ENCODE results near the gene SUCO. TPM values are rescaled to one million over a fixed set of nuclear protein-coding genes. Genes with fewer than 3 reads are reported as not detected.

Gene SUCO
- polyA plus RNA-seq, 1 of the 3 experiments (the other 2 are of a cell fraction) = 5.4 TPM

DNA sequence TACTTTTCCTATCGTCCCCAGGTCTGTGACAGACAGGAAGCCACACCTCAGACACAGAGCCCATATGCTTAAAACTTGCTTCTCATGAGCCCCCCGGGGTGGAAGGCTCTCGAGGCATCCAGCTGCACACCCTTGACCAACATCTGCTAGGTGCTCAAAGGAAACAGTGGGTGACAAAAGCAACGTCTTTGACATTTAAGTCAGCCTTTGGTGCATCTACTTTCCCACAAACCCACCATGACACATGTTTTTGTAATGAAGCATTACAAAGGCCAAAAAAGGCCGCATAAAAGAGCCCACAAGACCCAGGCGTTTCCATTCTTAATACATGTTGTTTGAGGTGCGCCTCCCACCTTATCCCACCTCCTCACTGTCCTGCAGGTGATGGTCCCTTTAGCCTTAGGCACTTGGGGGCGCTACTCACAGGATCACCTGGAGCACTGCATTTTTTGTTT is 114.2 kb downstream of the SUCO start:
- POLR2A ChIA-PET = no interaction called here
- H2AFZ ChIP-seq (ENCODE audit: low read depth) = no peak overlapping the region

DNA sequence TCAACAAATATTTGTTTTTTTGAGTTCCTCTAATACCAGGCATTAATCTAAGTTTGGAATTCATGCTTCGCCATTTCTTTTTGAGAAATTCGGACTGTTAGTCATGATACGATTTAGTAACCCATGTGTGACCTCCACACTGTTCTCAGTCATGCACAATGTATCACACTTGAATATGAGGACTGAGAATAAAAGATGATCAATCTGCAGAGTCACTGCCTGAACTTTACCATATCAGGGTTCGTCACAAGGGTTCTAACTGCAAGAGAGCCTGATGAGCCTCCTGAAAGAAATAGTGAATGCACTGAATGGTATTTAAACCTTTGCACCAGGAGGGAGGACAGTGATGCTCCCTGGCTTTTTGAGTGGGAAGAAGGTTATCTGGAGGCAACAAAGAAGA is 115.0 kb downstream of the SUCO start:
- Histone ChIP-seq H3K9me2 (no peaks in the 10 kb centered on the region), H3K4me1 (ENCODE audit: control insufficient read depth in 1 of 2, insufficient read depth in 2 of 2, low read depth in 1 of 2, low read length in 1 of 2) (peaks cover 4% of the 10 kb centered on the region in 2 experiments; a peak in 2 of 4 replicates), H3K9ac (no peak overlapping the region), H3K79me2 (ENCODE audit: insufficient read depth) (no peaks in the 10 kb centered on the region), H3K27ac (ENCODE audit: low read depth in 2 of 2, low read length in 1 of 2) (no peak overlapping the region), H3K4me3 (ENCODE audit: low read depth in 2 of 2, low read length in 1 of 2) (no peak overlapping the region), H3K36me3 (replicated peaks in 1 of 2; ENCODE audit: control insufficient read depth in 1 of 2, insufficient read depth in 2 of 2, low read length in 1 of 2) (no peaks in the 10 kb centered on the region), H3F3A (replicated peaks; ENCODE audit: insufficient read depth) (no peaks in the 10 kb centered on the region), H3K9me3 (no peaks in the 10 kb centered on the region), H2AFZ (ENCODE audit: low read depth) (no peak overlapping the region), H3K27me3 (ENCODE audit: insufficient read depth) (no peaks in the 10 kb centered on the region), H4K20me1 (ENCODE audit: insufficient read depth) (no peaks in the 10 kb centered on the region), H3K4me2 (no peak overlapping the region)
- POLR2A ChIA-PET = no interaction called here
- CTCF ChIA-PET = no interaction called here
- 86% methylated on average over 4 of the region's 4 CpGs for WGBS (ENCODE audit: low lambda C conversion rate)
- no peak for DNase-seq
- no peak for TF ChIP-seq SIN3A (IDR thresholded peaks at IDR 0.05; ENCODE audit: borderline replicate concordance, low read depth, low read length)
- no peak for TF ChIP-seq MXI1 (IDR thresholded peaks at IDR 0.05; ENCODE audit: low read depth, low read length)
- no peak for TF ChIP-seq FOSL2 (IDR thresholded peaks at IDR 0.05; ENCODE audit: borderline replicate concordance, low read depth)
- TF ChIP-seq, protein P1, sequence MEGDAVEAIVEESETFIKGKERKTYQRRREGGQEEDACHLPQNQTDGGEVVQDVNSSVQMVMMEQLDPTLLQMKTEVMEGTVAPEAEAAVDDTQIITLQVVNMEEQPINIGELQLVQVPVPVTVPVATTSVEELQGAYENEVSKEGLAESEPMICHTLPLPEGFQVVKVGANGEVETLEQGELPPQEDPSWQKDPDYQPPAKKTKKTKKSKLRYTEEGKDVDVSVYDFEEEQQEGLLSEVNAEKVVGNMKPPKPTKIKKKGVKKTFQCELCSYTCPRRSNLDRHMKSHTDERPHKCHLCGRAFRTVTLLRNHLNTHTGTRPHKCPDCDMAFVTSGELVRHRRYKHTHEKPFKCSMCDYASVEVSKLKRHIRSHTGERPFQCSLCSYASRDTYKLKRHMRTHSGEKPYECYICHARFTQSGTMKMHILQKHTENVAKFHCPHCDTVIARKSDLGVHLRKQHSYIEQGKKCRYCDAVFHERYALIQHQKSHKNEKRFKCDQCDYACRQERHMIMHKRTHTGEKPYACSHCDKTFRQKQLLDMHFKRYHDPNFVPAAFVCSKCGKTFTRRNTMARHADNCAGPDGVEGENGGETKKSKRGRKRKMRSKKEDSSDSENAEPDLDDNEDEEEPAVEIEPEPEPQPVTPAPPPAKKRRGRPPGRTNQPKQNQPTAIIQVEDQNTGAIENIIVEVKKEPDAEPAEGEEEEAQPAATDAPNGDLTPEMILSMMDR (IDR thresholded peaks at IDR 0.05) = no peak
- TF ChIP-seq MEF2A (IDR thresholded peaks at IDR 0.05; ENCODE audit: borderline replicate concordance, low read depth) = no peak
- no peak for TF ChIP-seq TEAD4 (IDR thresholded peaks at IDR 0.05; ENCODE audit: borderline replicate concordance, insufficient read depth)
- TF ChIP-seq, protein P2, sequence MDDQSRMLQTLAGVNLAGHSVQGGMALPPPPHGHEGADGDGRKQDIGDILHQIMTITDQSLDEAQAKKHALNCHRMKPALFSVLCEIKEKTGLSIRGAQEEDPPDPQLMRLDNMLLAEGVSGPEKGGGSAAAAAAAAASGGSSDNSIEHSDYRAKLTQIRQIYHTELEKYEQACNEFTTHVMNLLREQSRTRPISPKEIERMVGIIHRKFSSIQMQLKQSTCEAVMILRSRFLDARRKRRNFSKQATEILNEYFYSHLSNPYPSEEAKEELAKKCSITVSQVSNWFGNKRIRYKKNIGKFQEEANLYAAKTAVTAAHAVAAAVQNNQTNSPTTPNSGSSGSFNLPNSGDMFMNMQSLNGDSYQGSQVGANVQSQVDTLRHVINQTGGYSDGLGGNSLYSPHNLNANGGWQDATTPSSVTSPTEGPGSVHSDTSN (IDR thresholded peaks at IDR 0.05) = no peak
- TF ChIP-seq RAD21 (IDR thresholded peaks at IDR 0.05; ENCODE audit: low read length) = no peak
- TF ChIP-seq, protein P3, sequence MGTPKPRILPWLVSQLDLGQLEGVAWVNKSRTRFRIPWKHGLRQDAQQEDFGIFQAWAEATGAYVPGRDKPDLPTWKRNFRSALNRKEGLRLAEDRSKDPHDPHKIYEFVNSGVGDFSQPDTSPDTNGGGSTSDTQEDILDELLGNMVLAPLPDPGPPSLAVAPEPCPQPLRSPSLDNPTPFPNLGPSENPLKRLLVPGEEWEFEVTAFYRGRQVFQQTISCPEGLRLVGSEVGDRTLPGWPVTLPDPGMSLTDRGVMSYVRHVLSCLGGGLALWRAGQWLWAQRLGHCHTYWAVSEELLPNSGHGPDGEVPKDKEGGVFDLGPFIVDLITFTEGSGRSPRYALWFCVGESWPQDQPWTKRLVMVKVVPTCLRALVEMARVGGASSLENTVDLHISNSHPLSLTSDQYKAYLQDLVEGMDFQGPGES (IDR thresholded peaks at IDR 0.05; ENCODE audit: low read depth, low read length) = no peak
- TF ChIP-seq, protein P4, sequence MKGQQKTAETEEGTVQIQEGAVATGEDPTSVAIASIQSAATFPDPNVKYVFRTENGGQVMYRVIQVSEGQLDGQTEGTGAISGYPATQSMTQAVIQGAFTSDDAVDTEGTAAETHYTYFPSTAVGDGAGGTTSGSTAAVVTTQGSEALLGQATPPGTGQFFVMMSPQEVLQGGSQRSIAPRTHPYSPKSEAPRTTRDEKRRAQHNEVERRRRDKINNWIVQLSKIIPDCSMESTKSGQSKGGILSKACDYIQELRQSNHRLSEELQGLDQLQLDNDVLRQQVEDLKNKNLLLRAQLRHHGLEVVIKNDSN (IDR thresholded peaks at IDR 0.05; ENCODE audit: borderline replicate concordance, low read depth) = no peak
- TF ChIP-seq CHD2 (IDR thresholded peaks at IDR 0.05; ENCODE audit: low read length, partially characterized antibody) = no peak
- TF ChIP-seq RCOR1 (IDR thresholded peaks at IDR 0.05; ENCODE audit: low read length) = no peak

More for the DNA sequence above, 114.2 kb downstream of the SUCO start:
- CTCF ChIA-PET = no interaction called here
- Histone ChIP-seq H3K4me1 (ENCODE audit: control insufficient read depth in 1 of 2, insufficient read depth in 2 of 2, low read depth in 1 of 2, low read length in 1 of 2) (peaks cover 5 to 6% of the 10 kb centered on the region in 2 experiments; a peak in 1 of 4 replicates), H3K27me3 (ENCODE audit: insufficient read depth) (no peaks in the 10 kb centered on the region), H3K4me3 (ENCODE audit: low read depth in 2 of 2, low read length in 1 of 2) (no peak overlapping the region), H4K20me1 (ENCODE audit: insufficient read depth) (no peaks in the 10 kb centered on the region), H3K9me3 (no peaks in the 10 kb centered on the region), H3K9me2 (no peaks in the 10 kb centered on the region), H3K4me2 (no peak overlapping the region), H3K36me3 (replicated peaks in 1 of 2; ENCODE audit: control insufficient read depth in 1 of 2, insufficient read depth in 2 of 2, low read length in 1 of 2) (no peaks in the 10 kb centered on the region), H3K79me2 (ENCODE audit: insufficient read depth) (no peaks in the 10 kb centered on the region), H3F3A (replicated peaks; ENCODE audit: insufficient read depth) (no peaks in the 10 kb centered on the region), H3K27ac (ENCODE audit: low read depth in 2 of 2, low read length in 1 of 2) (no peak overlapping the region), H3K9ac (no peak overlapping the region)
- no peak for TF ChIP-seq EZH2phosphoT487 (IDR thresholded peaks at IDR 0.05; ENCODE audit: borderline replicate concordance, low read depth)
- TF ChIP-seq, protein P5, sequence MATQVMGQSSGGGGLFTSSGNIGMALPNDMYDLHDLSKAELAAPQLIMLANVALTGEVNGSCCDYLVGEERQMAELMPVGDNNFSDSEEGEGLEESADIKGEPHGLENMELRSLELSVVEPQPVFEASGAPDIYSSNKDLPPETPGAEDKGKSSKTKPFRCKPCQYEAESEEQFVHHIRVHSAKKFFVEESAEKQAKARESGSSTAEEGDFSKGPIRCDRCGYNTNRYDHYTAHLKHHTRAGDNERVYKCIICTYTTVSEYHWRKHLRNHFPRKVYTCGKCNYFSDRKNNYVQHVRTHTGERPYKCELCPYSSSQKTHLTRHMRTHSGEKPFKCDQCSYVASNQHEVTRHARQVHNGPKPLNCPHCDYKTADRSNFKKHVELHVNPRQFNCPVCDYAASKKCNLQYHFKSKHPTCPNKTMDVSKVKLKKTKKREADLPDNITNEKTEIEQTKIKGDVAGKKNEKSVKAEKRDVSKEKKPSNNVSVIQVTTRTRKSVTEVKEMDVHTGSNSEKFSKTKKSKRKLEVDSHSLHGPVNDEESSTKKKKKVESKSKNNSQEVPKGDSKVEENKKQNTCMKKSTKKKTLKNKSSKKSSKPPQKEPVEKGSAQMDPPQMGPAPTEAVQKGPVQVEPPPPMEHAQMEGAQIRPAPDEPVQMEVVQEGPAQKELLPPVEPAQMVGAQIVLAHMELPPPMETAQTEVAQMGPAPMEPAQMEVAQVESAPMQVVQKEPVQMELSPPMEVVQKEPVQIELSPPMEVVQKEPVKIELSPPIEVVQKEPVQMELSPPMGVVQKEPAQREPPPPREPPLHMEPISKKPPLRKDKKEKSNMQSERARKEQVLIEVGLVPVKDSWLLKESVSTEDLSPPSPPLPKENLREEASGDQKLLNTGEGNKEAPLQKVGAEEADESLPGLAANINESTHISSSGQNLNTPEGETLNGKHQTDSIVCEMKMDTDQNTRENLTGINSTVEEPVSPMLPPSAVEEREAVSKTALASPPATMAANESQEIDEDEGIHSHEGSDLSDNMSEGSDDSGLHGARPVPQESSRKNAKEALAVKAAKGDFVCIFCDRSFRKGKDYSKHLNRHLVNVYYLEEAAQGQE (IDR thresholded peaks at IDR 0.05; ENCODE audit: low read depth, low read length) = no peak
- no peak for TF ChIP-seq CHD2 (IDR thresholded peaks at IDR 0.05; ENCODE audit: low read length, partially characterized antibody)
- TF ChIP-seq, protein P4 (IDR thresholded peaks at IDR 0.05; ENCODE audit: borderline replicate concordance, low read depth) = no peak
- TF ChIP-seq MEF2A (IDR thresholded peaks at IDR 0.05; ENCODE audit: borderline replicate concordance, low read depth) = no peak
- TF ChIP-seq RXRA (IDR thresholded peaks at IDR 0.05; ENCODE audit: borderline replicate concordance, low read depth) = no peak
- TF ChIP-seq TEAD4 (IDR thresholded peaks at IDR 0.05; ENCODE audit: borderline replicate concordance, insufficient read depth) = no peak
- DNase-seq = no peak
- 58% methylated on average over 7 of the region's 8 CpGs for WGBS (ENCODE audit: low lambda C conversion rate)

Measured in SK-N-SH (cell line).